GM21723 (cell line): Measurements from ENCODE around the gene ALPL.

Source experiments
- ATAC-seq: cut with Tn5 transposase; IDR thresholded peaks from one replicate; pipeline ENCODE4 v1.9.1; 2021; ENCODE audit warnings: mild to moderate bottlenecking, moderate library complexity; ENCODE audit not compliant: unreplicated experiment

Gene ALPL

GRCh38 chr1:21614419-21615115, 105.3 kb downstream of the ALPL start:
- no peak for ATAC-seq

GRCh38 chr1:21616372-21616771, 107.1 kb downstream of the ALPL start:
- ATAC-seq: no peak

- no peak for ATAC-seq
Observed at GRCh38 chr1:21617126-21617738, 108.0 kb downstream of the ALPL start.

GRCh38 chr1:21618059-21618458, 108.8 kb downstream of the ALPL start:
- ATAC-seq: no peak

GRCh38 chr1:21618561-21619374, 109.5 kb downstream of the ALPL start:
- ATAC-seq: no peak

- ATAC-seq: no peak
Observed at GRCh38 chr1:21619375-21619947, 110.2 kb downstream of the ALPL start.

GRCh38 chr1:21620011-21620410, 110.8 kb downstream of the ALPL start:
- no peak for ATAC-seq

GRCh38 chr1:21620496-21620895, 111.3 kb downstream of the ALPL start:
- ATAC-seq: no peak

- no peak for ATAC-seq
Observed at GRCh38 chr1:21621051-21621450, 111.8 kb downstream of the ALPL start.

- ATAC-seq: no peak
Observed at GRCh38 chr1:21621761-21622436, 112.7 kb downstream of the ALPL start.

GRCh38 chr1:21622466-21623315, 113.5 kb downstream of the ALPL start:
- no peak for ATAC-seq

- ATAC-seq: no peak
Observed at GRCh38 chr1:21623410-21623961, 114.3 kb downstream of the ALPL start.

GRCh38 chr1:21624571-21625389, 115.6 kb downstream of the ALPL start:
- ATAC-seq: no peak

- no peak for ATAC-seq
Observed at GRCh38 chr1:21625390-21626190, 116.4 kb downstream of the ALPL start.

GRCh38 chr1:21626921-21627339, 117.7 kb downstream of the ALPL start:
- no peak for ATAC-seq
